ENCODE results near the gene PGAP1. TPM values are rescaled to one million over a fixed set of nuclear protein-coding genes. Genes with fewer than 3 reads are reported as not detected.

Gene PGAP1
- total RNA-seq, 1 experiment from 2014 or later = 21.0 TPM

DNA sequence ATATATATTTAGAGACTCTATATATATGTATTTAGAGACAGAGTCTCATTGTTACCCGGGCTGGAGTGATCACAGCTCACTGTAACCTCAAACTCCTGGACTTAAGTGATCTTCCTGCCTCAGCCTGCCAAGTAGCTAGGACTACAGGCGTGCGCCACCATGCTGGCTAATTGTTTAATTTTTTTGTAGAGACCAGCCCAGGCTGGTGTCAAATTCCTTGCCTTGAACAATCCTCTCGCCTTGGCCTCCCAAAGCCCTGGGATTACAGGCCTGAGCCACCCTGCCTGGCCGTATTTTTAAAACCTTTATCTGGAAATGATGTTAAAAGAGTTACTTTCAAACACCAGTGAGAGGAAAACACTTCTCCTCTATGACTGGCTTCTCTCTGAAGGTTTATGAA is 30.9 kb upstream of the PGAP1 start:
- no peak overlapping the region for H4K8ac ChIP-seq (replicated peaks; ENCODE audit: insufficient read length, low read depth, low read length)
- H3K27ac Mint-ChIP-seq = peak overlapping the region in 2 of 3 experiments; percentile 20 to 92; a peak in 2 of 7 replicates
- no peaks in the 10 kb centered on the region for H3K27me3 Mint-ChIP-seq (ENCODE audit: low read depth)
- H3K23me2 ChIP-seq (ENCODE audit: insufficient read length, low read depth, low read length, poor library complexity, severe bottlenecking) = no peaks in the 10 kb centered on the region
- H3K18ac ChIP-seq (ENCODE audit: insufficient read length, low read depth, low read length) = no peak overlapping the region
- TF ChIP-seq, protein P1, sequence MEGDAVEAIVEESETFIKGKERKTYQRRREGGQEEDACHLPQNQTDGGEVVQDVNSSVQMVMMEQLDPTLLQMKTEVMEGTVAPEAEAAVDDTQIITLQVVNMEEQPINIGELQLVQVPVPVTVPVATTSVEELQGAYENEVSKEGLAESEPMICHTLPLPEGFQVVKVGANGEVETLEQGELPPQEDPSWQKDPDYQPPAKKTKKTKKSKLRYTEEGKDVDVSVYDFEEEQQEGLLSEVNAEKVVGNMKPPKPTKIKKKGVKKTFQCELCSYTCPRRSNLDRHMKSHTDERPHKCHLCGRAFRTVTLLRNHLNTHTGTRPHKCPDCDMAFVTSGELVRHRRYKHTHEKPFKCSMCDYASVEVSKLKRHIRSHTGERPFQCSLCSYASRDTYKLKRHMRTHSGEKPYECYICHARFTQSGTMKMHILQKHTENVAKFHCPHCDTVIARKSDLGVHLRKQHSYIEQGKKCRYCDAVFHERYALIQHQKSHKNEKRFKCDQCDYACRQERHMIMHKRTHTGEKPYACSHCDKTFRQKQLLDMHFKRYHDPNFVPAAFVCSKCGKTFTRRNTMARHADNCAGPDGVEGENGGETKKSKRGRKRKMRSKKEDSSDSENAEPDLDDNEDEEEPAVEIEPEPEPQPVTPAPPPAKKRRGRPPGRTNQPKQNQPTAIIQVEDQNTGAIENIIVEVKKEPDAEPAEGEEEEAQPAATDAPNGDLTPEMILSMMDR (conservative IDR thresholded peaks at IDR 0.05) = no peak
- H2AK5ac ChIP-seq (ENCODE audit: insufficient read length, low read length) = no peak overlapping the region
- H3K79me1 ChIP-seq (ENCODE audit: insufficient read depth, low read depth, low read length, poor library complexity, severe bottlenecking) = no peaks in the 10 kb centered on the region
- no peak overlapping the region for H2BK5ac ChIP-seq (ENCODE audit: insufficient read length, low read length)
- no peak overlapping the region for H2BK20ac ChIP-seq (ENCODE audit: low read depth, low read length, poor library complexity, severe bottlenecking)
- no peak overlapping the region for H3K4me2 ChIP-seq (ENCODE audit: insufficient read depth, insufficient read length, low read length)
- H4K5ac ChIP-seq (ENCODE audit: insufficient read length, low read depth, low read length) = no peak overlapping the region
- H3K27me3 ChIP-seq (ENCODE audit: insufficient read depth, low read length) = no peaks in the 10 kb centered on the region
- H3K79me2 ChIP-seq (ENCODE audit: insufficient read depth, low read length) = no peaks in the 10 kb centered on the region
- no peak overlapping the region for H2AFZ ChIP-seq (ENCODE audit: low read length)
- no peak overlapping the region for H2BK12ac ChIP-seq (ENCODE audit: insufficient read length, low read depth, low read length)
- H3K4me3 Mint-ChIP-seq = no peak overlapping the region
- no peak overlapping the region for H2BK15ac ChIP-seq (ENCODE audit: low read depth, low read length)
- no peaks in the 10 kb centered on the region for H3K9me3 ChIP-seq (ENCODE audit: control insufficient read depth, low read depth, low read length)
- no peak for DNase-seq
- no peak overlapping the region for H3T11ph ChIP-seq (ENCODE audit: low read length)
- H3K56ac ChIP-seq (ENCODE audit: insufficient read length, low read depth, low read length) = no peak overlapping the region
- WGBS (ENCODE audit: extremely low coverage, insufficient read length, low lambda C conversion rate) = no CpG with 5 or more reads among the region's 5 CpGs
- no peak overlapping the region for H3K27ac ChIP-seq (ENCODE audit: insufficient read length, low read depth, low read length)
- no peaks in the 10 kb centered on the region; a peak in 1 of 5 replicates for H3K9me3 Mint-ChIP-seq
- H3K4me1 ChIP-seq (ENCODE audit: insufficient read depth, low read length) = peaks cover 4% of the 10 kb centered on the region; the same call in 1 of the 2 replicates
- H3K4ac ChIP-seq (ENCODE audit: low read depth, low read length) = no peak overlapping the region
- H3K36me3 Mint-ChIP-seq (ENCODE audit: insufficient read depth in 1 of 3, low read depth in 3 of 3) = no peaks in the 10 kb centered on the region
- H4K20me1 ChIP-seq (ENCODE audit: control insufficient read depth, insufficient read depth, insufficient read length) = no peaks in the 10 kb centered on the region
- H3K9ac ChIP-seq (ENCODE audit: extremely low read depth, insufficient read length, low read length) = no peak overlapping the region
- no peak overlapping the region for H2BK120ac ChIP-seq (ENCODE audit: low read depth, low read length, poor library complexity, severe bottlenecking)
- no peak overlapping the region for H4K91ac ChIP-seq (ENCODE audit: insufficient read length, low read depth, low read length)
- peaks cover 34 to 38% of the 10 kb centered on the region in 2 experiments for H3K4me1 Mint-ChIP-seq
- no peak overlapping the region for H3K23ac ChIP-seq (ENCODE audit: insufficient read length, low read depth, low read length)
- H3K14ac ChIP-seq (ENCODE audit: insufficient read depth, low read length) = no peak overlapping the region
